Gastroesophageal sphincter (tissue), 4 donors: ENCODE data around the gene OMP. TPM values are rescaled to one million over a fixed set of nuclear protein-coding genes. Genes with fewer than 3 reads are reported as not detected.

Source experiments
- ATAC-seq: fragments of 150-250 bp; one replicate; pipeline ENCODE4 v1.9.1; 2016; ENCODE audit warnings: mild to moderate bottlenecking, moderate library complexity
- H3K27ac ChIP-seq, 4 donors: fragments of 200-600 bp; sonication (generic) in 3 of 4; 1 replicate in 3 of 4; 2 replicates in 1 of 4; pipeline ENCODE4 v1.5.1; 2016 to 2019
- H3K27me3 ChIP-seq: fragments of 200-600 bp; sonication (generic); one replicate; pipeline ENCODE4 v1.5.1; 2019
- H3K36me3 ChIP-seq, 2 donors: fragments of 200-600 bp; sonication (generic); one replicate each; pipeline ENCODE4 v1.5.1; 2019; ENCODE audit warnings: control low read depth in 1 of 2
- H3K4me1 ChIP-seq, 3 donors: fragments of 200-600 bp; sonication (generic); 1 replicate in 2 of 3; 2 replicates in 1 of 3; pipeline ENCODE4 v1.5.1; 2016 to 2019; ENCODE audit warnings: control low read depth in 2 of 3
- H3K4me3 ChIP-seq, 2 donors: fragments of 200-600 bp; sonication (generic); one replicate each; pipeline ENCODE4 v1.5.1; 2019; ENCODE audit warnings: mild to moderate bottlenecking in 1 of 2, moderate library complexity in 1 of 2
- H3K9me3 ChIP-seq, 3 donors: fragments of 200-600 bp; sonication (generic); one replicate each; pipeline ENCODE4 v1.5.1; 2017 to 2019; ENCODE audit warnings: control low read depth in 2 of 3
- CTCF ChIP-seq, 4 experiments: fragments of 200-600 bp in 2 of 4; fragments of 450-650 bp in 2 of 4; sonication (generic) in 1 of 4; IDR thresholded peaks; one replicate each; pipeline ENCODE4 v1.5.1; 2017 to 2019; ENCODE audit warnings: antibody characterized with exemption in 4 of 4, mild to moderate bottlenecking in 2 of 4, moderate library complexity in 2 of 4
- EP300 ChIP-seq: sonication (generic); formaldehyde crosslinking; IDR thresholded peaks from one replicate; pipeline ENCODE4 v1.6.1; 2017; ENCODE audit warnings: antibody characterized with exemption, mild to moderate bottlenecking
- POLR2A ChIP-seq, 2 donors: fragments of 450-650 bp; IDR thresholded peaks; one replicate each; pipeline ENCODE4 v1.6.1; 2017; ENCODE audit warnings: antibody characterized with exemption in 2 of 2, mild to moderate bottlenecking in 2 of 2, moderate library complexity in 1 of 2
- POLR2AphosphoS5 ChIP-seq: sonication (generic); formaldehyde crosslinking; IDR thresholded peaks from one replicate; pipeline ENCODE4 v1.6.1; 2017; ENCODE audit warnings: antibody characterized with exemption
- WGBS, 2 donors: methylation state at CpG; one replicate each; pipeline ENCODE4 v1.1.5; 2018; ENCODE audit warnings: low coverage in 1 of 2; 5-methylcytosine and 5-hydroxymethylcytosine counted together
- total RNA-seq, 4 donors: library from RNA; depleted of rRNA; stranded (reverse); fragments of >200 nt; gene quantifications; one replicate each; pipeline ENCODE4 v1.1.0, GENCODE V29; 2016

OMP gene
- total RNA-seq, 4 donors from 2014 or later: not detected

GRCh38 chr11:77091146-77091940, 11.3 kb upstream of the OMP start:
- Histone ChIP-seq H3K36me3 (peaks cover 0 to 12% of the 10 kb centered on the region in 2 donors), H3K27me3 (no peaks in the 10 kb centered on the region), H3K4me1 (peaks cover 0 to 50% (median 0%) of the 10 kb centered on the region in 3 donors), H3K27ac (no peak overlapping the region), H3K9me3 (no peaks in the 10 kb centered on the region), H3K4me3 (no peak overlapping the region)
- TF ChIP-seq POLR2A (IDR thresholded peaks at IDR 0.05): no peak
- no peak for TF ChIP-seq POLR2AphosphoS5
- peak in 3 of 4 experiments; percentile 95 to 96 (median 96) for TF ChIP-seq CTCF (IDR thresholded peaks at IDR 0.05)
- TF ChIP-seq EP300: no peak
- WGBS, 2 donors: 60% methylated on average over 1 of the region's 9 CpGs; no CpG with 5 or more reads in 1 of the 2 donors
- ATAC-seq: peak; percentile 76

- no peak for ATAC-seq
- WGBS, 2 donors: 70 to 100% methylated on average over 1 to 2 of the region's 7 CpGs
- Histone ChIP-seq H3K4me3 (no peak overlapping the region), H3K27ac (no peak overlapping the region), H3K4me1 (peaks cover 0 to 43% (median 0%) of the 10 kb centered on the region in 3 donors), H3K9me3 (no peaks in the 10 kb centered on the region), H3K27me3 (no peaks in the 10 kb centered on the region), H3K36me3 (peaks cover 0 to 12% of the 10 kb centered on the region in 2 donors)
- TF ChIP-seq EP300: no peak
- TF ChIP-seq POLR2AphosphoS5: no peak
- TF ChIP-seq POLR2A (IDR thresholded peaks at IDR 0.05): no peak
- TF ChIP-seq CTCF (IDR thresholded peaks at IDR 0.05): no peak
Measured at GRCh38 chr11:77092382-77092781, 10.3 kb upstream of the OMP start.

GRCh38 chr11:77093056-77093891, 9.4 kb upstream of the OMP start:
- no peak for ATAC-seq
- Histone ChIP-seq H3K36me3 (peaks cover 0 to 12% of the 10 kb centered on the region in 2 donors), H3K27me3 (no peaks in the 10 kb centered on the region), H3K4me1 (peaks cover 0 to 43% (median 0%) of the 10 kb centered on the region in 3 donors), H3K27ac (no peak overlapping the region), H3K9me3 (no peaks in the 10 kb centered on the region), H3K4me3 (no peak overlapping the region)
- TF ChIP-seq POLR2A (IDR thresholded peaks at IDR 0.05) (no peak), CTCF (IDR thresholded peaks at IDR 0.05) (no peak), EP300 (no peak), POLR2AphosphoS5 (no peak)
- 74 to 79% methylated on average over 6 to 8 of the region's 33 CpGs for whole genome bisulfite sequencing, 2 donors

GRCh38 chr11:77093987-77094840, 8.4 kb upstream of the OMP start:
- Histone ChIP-seq H3K4me1 (peaks cover 0 to 43% (median 0%) of the 10 kb centered on the region in 3 donors), H3K4me3 (no peak overlapping the region), H3K36me3 (peaks cover 0 to 12% of the 10 kb centered on the region in 2 donors), H3K27ac (no peak overlapping the region), H3K9me3 (no peaks in the 10 kb centered on the region), H3K27me3 (no peaks in the 10 kb centered on the region)
- TF ChIP-seq CTCF (IDR thresholded peaks at IDR 0.05) (no peak), EP300 (no peak), POLR2AphosphoS5 (no peak), POLR2A (IDR thresholded peaks at IDR 0.05) (no peak)
- ATAC-seq: no peak
- WGBS, 2 donors: 61% methylated on average over 5 of the region's 6 CpGs; no CpG with 5 or more reads in 1 of the 2 donors
